Measurements from ENCODE around the gene STARD10. TPM values are rescaled to one million over a fixed set of nuclear protein-coding genes. Genes with fewer than 3 reads are reported as not detected.

Gene STARD10
- total and polyA plus RNA-seq, 4 donors: 70.5 to 328 (median 232) TPM

GRCh38 chr11:72740060-72740424 is 53.8 kb downstream of the STARD10 start:
- H3K4me3 ChIP-seq (ENCODE audit: low read depth in 1 of 3, low read length in 3 of 3): no peak overlapping the region
- H3K36me3 ChIP-seq (ENCODE audit: control insufficient read depth in 4 of 4, insufficient read depth in 3 of 4, low read depth in 1 of 4, low read length in 3 of 4): no peaks in the 10 kb centered on the region
- H3K9me3 ChIP-seq (ENCODE audit: control insufficient read depth in 4 of 4, low read length in 3 of 4): no peaks in the 10 kb centered on the region
- 85% methylated on average over 2 of the region's 2 CpGs for whole genome bisulfite sequencing
- TF ChIP-seq FOXA2 (IDR thresholded peaks at IDR 0.05): no peak
- no peak for TF ChIP-seq REST (IDR thresholded peaks at IDR 0.05)
- no peak for TF ChIP-seq NR2F2 (IDR thresholded peaks at IDR 0.05)
- no peak for TF ChIP-seq EGR1 (IDR thresholded peaks at IDR 0.05; ENCODE audit: low read depth in 2 of 2)
- no peak for TF ChIP-seq ZBTB33 (IDR thresholded peaks at IDR 0.05)
- no peak for TF ChIP-seq SP1 (IDR thresholded peaks at IDR 0.05)
- TF ChIP-seq MAX (IDR thresholded peaks at IDR 0.05): no peak
- no peak for TF ChIP-seq GABPA (IDR thresholded peaks at IDR 0.05 in 1 of 2, conservative IDR thresholded peaks at IDR 0.05 in 1 of 2)
- TF ChIP-seq CTCF (IDR thresholded peaks at IDR 0.05; ENCODE audit: low read depth, low read length, missing input control): no peak
- no peak for TF ChIP-seq ATF3 (IDR thresholded peaks at IDR 0.05)
- no peak for TF ChIP-seq HNF4A (conservative IDR thresholded peaks at IDR 0.05)
- no peak for TF ChIP-seq RXRA (IDR thresholded peaks at IDR 0.05)
- TF ChIP-seq YY1 (IDR thresholded peaks at IDR 0.05): no peak
- no peak for TF ChIP-seq JUND (IDR thresholded peaks at IDR 0.05)
- TF ChIP-seq HNF4G (IDR thresholded peaks at IDR 0.05): no peak
- no peak for TF ChIP-seq FOXA1 (IDR thresholded peaks at IDR 0.05)
- TF ChIP-seq TAF1 (conservative IDR thresholded peaks at IDR 0.05): no peak
- TF ChIP-seq RAD21 (IDR thresholded peaks at IDR 0.05): no peak
- H3K4me1 ChIP-seq (ENCODE audit: control insufficient read depth in 4 of 4, insufficient read depth in 4 of 4, low read length in 3 of 4): peaks cover 6 to 23% (median 11%) of the 10 kb centered on the region in 4 donors
- no peak overlapping the region for H3K9ac ChIP-seq (ENCODE audit: low read depth in 1 of 2, low read length in 2 of 2)
- H3K27me3 ChIP-seq (ENCODE audit: control insufficient read depth in 4 of 4, insufficient read depth in 4 of 4, low read length in 3 of 4): no peaks in the 10 kb centered on the region
- H3K27ac ChIP-seq (ENCODE audit: low read depth in 1 of 2, low read length in 2 of 2): peak overlapping the region; percentile 0 to 84
- no peak for DNase-seq (ENCODE audit: low spot score)
